GM21825 (cell line): ENCODE data around the gene IRF2.
A peak's percentile ranks its signal among the peaks of the same experiment; 100 is the strongest.

Experiments used
- ATAC-seq: cut with Tn5 transposase; IDR thresholded peaks from one replicate; pipeline ENCODE4 v1.9.1; 2021; ENCODE audit warnings: mild to moderate bottlenecking, moderate library complexity; ENCODE audit not compliant: unreplicated experiment

Gene IRF2

GRCh38 chr4:184410748-184411147, 63.6 kb downstream of the IRF2 start:
- no peak for ATAC-seq

GRCh38 chr4:184409911-184410692, 64.2 kb downstream of the IRF2 start:
- ATAC-seq: peak; percentile 62

GRCh38 chr4:184409502-184409901, 64.8 kb downstream of the IRF2 start:
- no peak for ATAC-seq

- ATAC-seq: no peak
These were observed 65.7 kb downstream of the IRF2 start for GRCh38 chr4:184408684-184409081.

GRCh38 chr4:184408021-184408683, 66.2 kb downstream of the IRF2 start:
- ATAC-seq: no peak

GRCh38 chr4:184406958-184407391, 67.4 kb downstream of the IRF2 start:
- no peak for ATAC-seq

- ATAC-seq: no peak
These were observed 70.3 kb downstream of the IRF2 start for GRCh38 chr4:184404047-184404446.

- ATAC-seq: no peak
These were observed 71.0 kb downstream of the IRF2 start for GRCh38 chr4:184403384-184403781.

GRCh38 chr4:184402740-184403383, 71.5 kb downstream of the IRF2 start:
- ATAC-seq: no peak

- no peak for ATAC-seq
These were observed 72.1 kb downstream of the IRF2 start for GRCh38 chr4:184402239-184402638.

- ATAC-seq: no peak
These were observed 72.8 kb downstream of the IRF2 start for GRCh38 chr4:184401397-184402171.

GRCh38 chr4:184400891-184401290, 73.5 kb downstream of the IRF2 start:
- ATAC-seq: no peak

GRCh38 chr4:184400375-184400870, 73.9 kb downstream of the IRF2 start:
- ATAC-seq: no peak

GRCh38 chr4:184399512-184399908, 74.8 kb downstream of the IRF2 start:
- no peak for ATAC-seq

GRCh38 chr4:184398741-184399511, 75.4 kb downstream of the IRF2 start:
- no peak for ATAC-seq

GRCh38 chr4:184397516-184398163, 76.7 kb downstream of the IRF2 start:
- ATAC-seq: no peak

GRCh38 chr4:184396570-184397515, 77.5 kb downstream of the IRF2 start:
- ATAC-seq: no peak

- peak; percentile 82 for ATAC-seq
These were observed 78.4 kb downstream of the IRF2 start for GRCh38 chr4:184395971-184396391.
